GM12801 (cell line): Measurements from ENCODE around the gene APOLD1.

ENCODE experiments used
- TF ChIP-seq, protein P1 (sequence below): IDR thresholded peaks from one replicate; pipeline ENCODE4 v1.5.1; 2011; ENCODE audit warnings: control low read depth; ENCODE audit not compliant: insufficient read length; ENCODE audit errors: extremely low read depth

Gene APOLD1

DNA sequence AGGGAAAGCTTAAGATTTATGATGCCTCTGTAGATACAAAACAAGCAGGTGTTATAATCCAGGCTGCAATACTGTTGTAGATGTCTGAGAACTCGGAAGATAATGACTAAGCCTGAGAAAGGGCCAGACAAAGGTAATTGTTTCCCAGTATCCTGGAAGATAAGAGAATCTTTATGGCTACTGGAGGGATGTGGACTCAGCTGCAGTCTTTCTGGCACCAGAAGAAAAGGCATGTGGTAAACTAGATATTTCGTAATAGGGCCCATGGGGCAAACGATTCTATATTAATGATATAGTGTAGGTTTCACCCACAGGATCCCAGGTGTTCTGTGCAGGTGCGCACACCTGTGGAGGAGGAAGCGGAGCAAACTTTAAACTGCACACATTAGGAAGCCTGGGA lies 9.2 kb upstream of the APOLD1 start:
- TF ChIP-seq, protein P1, sequence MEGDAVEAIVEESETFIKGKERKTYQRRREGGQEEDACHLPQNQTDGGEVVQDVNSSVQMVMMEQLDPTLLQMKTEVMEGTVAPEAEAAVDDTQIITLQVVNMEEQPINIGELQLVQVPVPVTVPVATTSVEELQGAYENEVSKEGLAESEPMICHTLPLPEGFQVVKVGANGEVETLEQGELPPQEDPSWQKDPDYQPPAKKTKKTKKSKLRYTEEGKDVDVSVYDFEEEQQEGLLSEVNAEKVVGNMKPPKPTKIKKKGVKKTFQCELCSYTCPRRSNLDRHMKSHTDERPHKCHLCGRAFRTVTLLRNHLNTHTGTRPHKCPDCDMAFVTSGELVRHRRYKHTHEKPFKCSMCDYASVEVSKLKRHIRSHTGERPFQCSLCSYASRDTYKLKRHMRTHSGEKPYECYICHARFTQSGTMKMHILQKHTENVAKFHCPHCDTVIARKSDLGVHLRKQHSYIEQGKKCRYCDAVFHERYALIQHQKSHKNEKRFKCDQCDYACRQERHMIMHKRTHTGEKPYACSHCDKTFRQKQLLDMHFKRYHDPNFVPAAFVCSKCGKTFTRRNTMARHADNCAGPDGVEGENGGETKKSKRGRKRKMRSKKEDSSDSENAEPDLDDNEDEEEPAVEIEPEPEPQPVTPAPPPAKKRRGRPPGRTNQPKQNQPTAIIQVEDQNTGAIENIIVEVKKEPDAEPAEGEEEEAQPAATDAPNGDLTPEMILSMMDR = no peak

- TF ChIP-seq, protein P1 = no peak
These were observed 8.4 kb upstream of the APOLD1 start for GRCh38 chr12:12777092-12777491.

DNA sequence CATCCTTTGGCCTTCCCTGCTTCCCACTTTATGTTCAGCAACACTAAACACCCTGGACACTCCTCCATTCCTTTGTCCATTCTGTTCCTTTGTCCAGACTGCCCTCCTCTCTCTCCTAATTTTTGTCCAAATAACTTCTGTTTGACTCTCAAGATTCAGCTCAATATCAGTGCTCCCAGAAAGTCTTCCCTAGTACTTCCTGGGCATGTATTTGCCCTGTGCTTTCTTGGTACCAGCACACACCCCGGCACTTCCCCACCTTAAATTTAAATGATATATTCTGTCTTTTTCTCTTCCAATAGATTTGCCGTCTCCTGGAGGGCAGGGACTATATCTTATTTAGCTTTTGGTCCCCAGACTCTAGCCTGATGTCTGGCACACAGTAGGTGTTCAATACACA lies 6.5 kb upstream of the APOLD1 start:
- TF ChIP-seq, protein P1 = no peak

GRCh38 chr12:12779529-12779928 lies 5.9 kb upstream of the APOLD1 start:
- TF ChIP-seq, protein P1 = no peak

DNA sequence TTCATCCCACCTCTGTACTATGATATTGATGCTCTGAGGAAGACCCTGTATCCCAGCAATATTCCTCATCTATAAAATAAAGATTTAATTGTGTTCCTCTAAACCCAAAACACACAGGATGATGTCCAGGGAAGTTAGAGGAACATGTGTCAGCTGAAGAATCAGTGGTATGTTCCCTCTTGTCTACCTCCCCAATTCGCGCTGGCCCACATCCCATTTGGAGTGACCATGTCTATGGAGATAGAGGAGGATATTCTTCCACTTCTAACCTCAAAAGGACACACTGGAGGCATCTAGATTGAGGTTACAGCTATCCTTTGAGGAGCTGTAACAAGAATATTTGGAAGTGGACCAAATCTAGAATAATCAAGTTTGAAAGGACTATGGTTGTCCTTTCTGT lies 1.3 kb upstream of the APOLD1 start:
- TF ChIP-seq, protein P1 = no peak

- TF ChIP-seq, protein P1 = no peak
These were observed 869 bp downstream of the APOLD1 start for GRCh38 chr12:12786351-12786705.

- TF ChIP-seq, protein P1 = no peak
These were observed 1.5 kb downstream of the APOLD1 start for GRCh38 chr12:12786706-12787601.
